Neural cell (in vitro differentiated cells): ENCODE measurements around the gene PES1. TPM values are rescaled to one million over a fixed set of nuclear protein-coding genes. Genes with fewer than 3 reads are reported as not detected.

ENCODE experiments used
- H2AFZ ChIP-seq: fragments of 200-600, 300-800 bp; sonication (generic), shearing (Covaris generic); 2 replicates; pipeline ENCODE4 v1.6.0; 2014; ENCODE audit warnings: low read depth, mild to moderate bottlenecking, antibody characterized with exemption, low read length, moderate library complexity
- H3F3A ChIP-seq: fragments of 200-600 bp; shearing (Covaris generic); 2 replicates; pipeline ENCODE4 v1.6.1; 2016; ENCODE audit warnings: mild to moderate bottlenecking, moderate library complexity, mixed read lengths, antibody characterized with exemption, low read length; ENCODE audit not compliant: insufficient read depth, poor library complexity, severe bottlenecking
- H3K27ac ChIP-seq: fragments of 200-600, 300-800 bp; sonication (generic), shearing (Covaris generic); 2 replicates; pipeline ENCODE4 v1.5.1; 2014; ENCODE audit warnings: mild to moderate bottlenecking, low read length, moderate library complexity
- H3K27me3 ChIP-seq: fragments of 300-800, 200-600 bp; sonication (generic), shearing (Covaris generic); 2 replicates; pipeline ENCODE4 v1.6.0; 2014; ENCODE audit warnings: mild to moderate bottlenecking, low read depth, low read length, moderate library complexity; ENCODE audit not compliant: insufficient read depth
- H3K36me3 ChIP-seq: fragments of 300-800, 200-600 bp; sonication (generic), shearing (Covaris generic); 2 replicates; pipeline ENCODE4 v1.5.1; 2014; ENCODE audit warnings: mild to moderate bottlenecking, antibody characterized with exemption, low read length, moderate library complexity; ENCODE audit not compliant: insufficient read depth
- H3K4me2 ChIP-seq: fragments of 300-800, 200-600 bp; sonication (generic), shearing (Covaris generic); 2 replicates; pipeline ENCODE4 v1.6.0; 2014; ENCODE audit warnings: mild to moderate bottlenecking, low read length
- H3K4me3 ChIP-seq: fragments of 300-800, 200-600 bp; sonication (generic), shearing (Covaris generic); 2 replicates; pipeline ENCODE4 v1.5.1; 2014; ENCODE audit warnings: mild to moderate bottlenecking, low read length, moderate library complexity
- H3K79me2 ChIP-seq: fragments of 200-600 bp; shearing (Covaris generic); replicated peaks from 2 replicates; pipeline ENCODE4 v1.6.0; 2014; ENCODE audit warnings: mild to moderate bottlenecking, low read length, moderate library complexity; ENCODE audit not compliant: insufficient read depth
- H3K9ac ChIP-seq: fragments of 300-800, 200-600 bp; sonication (generic), shearing (Covaris generic); 2 replicates; pipeline ENCODE4 v1.6.1; 2016; ENCODE audit warnings: mild to moderate bottlenecking, low read length, mixed read lengths
- H3K9me2 ChIP-seq: fragments of 200-600 bp; shearing (Covaris generic); 2 replicates; pipeline ENCODE4 v1.6.1; 2016; ENCODE audit warnings: mild to moderate bottlenecking, low read length, mixed read lengths; ENCODE audit not compliant: insufficient read depth
- H3K9me3 ChIP-seq: fragments of 200-600, 300-800 bp; sonication (generic), shearing (Covaris generic); 2 replicates; pipeline ENCODE4 v1.6.1; 2016; ENCODE audit warnings: mild to moderate bottlenecking, mixed run types, low read length, moderate library complexity, mixed read lengths
- H4K20me1 ChIP-seq: fragments of 200-600 bp; shearing (Covaris generic); 2 replicates; pipeline ENCODE4 v1.6.1; 2016; ENCODE audit warnings: mild to moderate bottlenecking, mixed run types; ENCODE audit not compliant: insufficient read depth
- EP300 ChIP-seq: fragments of 450-650 bp; conservative IDR thresholded peaks from 2 replicates; pipeline ENCODE4 v1.6.1; 2014; ENCODE audit warnings: antibody characterized with exemption, mild to moderate bottlenecking, moderate library complexity; ENCODE audit not compliant: poor library complexity, severe bottlenecking
- EZH2 ChIP-seq: fragments of 200-600, 300-800 bp; shearing (Covaris generic), sonication (generic); IDR thresholded peaks from 2 replicates; pipeline ENCODE4 v1.6.1; 2014; ENCODE audit warnings: antibody characterized with exemption, low read length, borderline replicate concordance, mild to moderate bottlenecking; ENCODE audit not compliant: insufficient read depth, poor library complexity, severe bottlenecking
- MXI1 ChIP-seq: fragments of 450-650 bp; conservative IDR thresholded peaks from 2 replicates; pipeline ENCODE4 v1.6.1; 2014; ENCODE audit warnings: antibody characterized with exemption, mild to moderate bottlenecking; ENCODE audit not compliant: poor library complexity, severe bottlenecking
- RAD21 ChIP-seq: fragments of 450-650 bp; conservative IDR thresholded peaks from 2 replicates; pipeline ENCODE4 v1.6.1; 2014; ENCODE audit warnings: antibody characterized with exemption, mild to moderate bottlenecking, moderate library complexity
- SMC3 ChIP-seq: fragments of 450-650 bp; conservative IDR thresholded peaks from 2 replicates; pipeline ENCODE4 v1.6.1; 2014; ENCODE audit warnings: antibody characterized with exemption, mild to moderate bottlenecking, moderate library complexity; ENCODE audit not compliant: poor library complexity
- TAF1 ChIP-seq: IDR thresholded peaks from 2 replicates; pipeline ENCODE4 v1.6.1; 2012; ENCODE audit warnings: low read depth
- polyA plus RNA-seq: library from polyadenylated mRNA; depleted of rRNA; stranded (reverse); fragments of >200 nt; gene quantifications from 2 replicates; pipeline ENCODE4 v1.2.3, GENCODE V29; 2014
- TF ChIP-seq, protein P1 (sequence below): fragments of 450-650 bp; IDR thresholded peaks from 2 replicates; pipeline ENCODE4 v1.5.1; 2014; ENCODE audit warnings: antibody characterized with exemption, mild to moderate bottlenecking, moderate library complexity; ENCODE audit not compliant: poor library complexity, severe bottlenecking

PES1 gene
- polyA plus RNA-seq, 1 donor from 2014 or later, result 44.1 TPM

DNA sequence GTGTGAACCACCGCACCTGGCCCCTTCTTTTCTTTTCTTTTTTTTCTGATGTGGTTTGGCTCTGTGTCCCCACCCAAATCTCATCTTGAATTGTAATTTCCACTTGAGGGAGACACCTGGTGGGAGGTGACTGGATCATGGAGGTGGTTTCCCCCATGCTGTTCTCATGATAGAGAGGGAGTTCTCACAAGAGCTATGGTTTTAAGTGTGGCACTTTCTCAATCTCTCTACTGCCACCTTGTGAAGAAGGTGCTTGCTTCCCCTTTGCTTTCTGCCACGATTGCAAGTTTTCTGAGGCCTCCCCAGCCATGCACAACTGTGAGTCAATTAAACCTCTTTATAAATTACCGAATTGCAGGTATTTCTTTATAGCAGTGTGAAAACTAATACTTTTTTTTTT lies 10.3 kb upstream of the PES1 start:
- no peaks in the 10 kb centered on the region for H4K20me1 ChIP-seq
- H3K79me2 ChIP-seq, result no peaks in the 10 kb centered on the region
- no peaks in the 10 kb centered on the region for H3K27me3 ChIP-seq
- H3K9me2 ChIP-seq, result no peaks in the 10 kb centered on the region
- no peak overlapping the region for H2AFZ ChIP-seq
- H3F3A ChIP-seq, result no peaks in the 10 kb centered on the region
- no peak overlapping the region for H3K4me2 ChIP-seq
- H3K9me3 ChIP-seq, result no peaks in the 10 kb centered on the region
- H3K9ac ChIP-seq, result no peak overlapping the region
- no peaks in the 10 kb centered on the region for H3K36me3 ChIP-seq
- TF ChIP-seq RAD21 (peak; percentile 12), SMC3 (no peak)
- TF ChIP-seq, protein P1, sequence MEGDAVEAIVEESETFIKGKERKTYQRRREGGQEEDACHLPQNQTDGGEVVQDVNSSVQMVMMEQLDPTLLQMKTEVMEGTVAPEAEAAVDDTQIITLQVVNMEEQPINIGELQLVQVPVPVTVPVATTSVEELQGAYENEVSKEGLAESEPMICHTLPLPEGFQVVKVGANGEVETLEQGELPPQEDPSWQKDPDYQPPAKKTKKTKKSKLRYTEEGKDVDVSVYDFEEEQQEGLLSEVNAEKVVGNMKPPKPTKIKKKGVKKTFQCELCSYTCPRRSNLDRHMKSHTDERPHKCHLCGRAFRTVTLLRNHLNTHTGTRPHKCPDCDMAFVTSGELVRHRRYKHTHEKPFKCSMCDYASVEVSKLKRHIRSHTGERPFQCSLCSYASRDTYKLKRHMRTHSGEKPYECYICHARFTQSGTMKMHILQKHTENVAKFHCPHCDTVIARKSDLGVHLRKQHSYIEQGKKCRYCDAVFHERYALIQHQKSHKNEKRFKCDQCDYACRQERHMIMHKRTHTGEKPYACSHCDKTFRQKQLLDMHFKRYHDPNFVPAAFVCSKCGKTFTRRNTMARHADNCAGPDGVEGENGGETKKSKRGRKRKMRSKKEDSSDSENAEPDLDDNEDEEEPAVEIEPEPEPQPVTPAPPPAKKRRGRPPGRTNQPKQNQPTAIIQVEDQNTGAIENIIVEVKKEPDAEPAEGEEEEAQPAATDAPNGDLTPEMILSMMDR, result peak; percentile 24
- H3K4me3 ChIP-seq, result no peak overlapping the region
- H3K27ac ChIP-seq, result no peak overlapping the region

DNA sequence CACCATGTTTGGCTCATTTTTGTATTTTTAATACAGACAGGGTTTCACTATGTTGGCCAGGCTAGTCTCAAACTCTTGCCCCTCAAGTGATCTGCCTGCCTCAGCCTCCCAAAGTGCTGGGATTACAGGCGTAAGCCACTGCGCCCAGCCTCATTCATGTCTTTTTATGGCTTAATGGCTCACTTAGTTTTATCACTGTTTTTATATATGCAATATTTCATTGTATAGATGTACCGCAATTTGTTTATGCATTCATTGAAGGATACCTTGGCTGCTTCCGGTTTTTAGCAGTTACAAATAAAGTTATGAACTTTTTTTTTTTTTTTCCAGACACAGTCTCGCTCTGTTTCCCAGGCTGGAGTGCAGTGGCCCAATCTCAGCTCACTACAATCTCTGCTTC lies 9.8 kb upstream of the PES1 start:
- no peaks in the 10 kb centered on the region for H3K9me3 ChIP-seq
- H3K27ac ChIP-seq, result peak overlapping the region; percentile 40
- TF ChIP-seq MXI1, result no peak
- no peak overlapping the region for H2AFZ ChIP-seq
- H4K20me1 ChIP-seq, result no peaks in the 10 kb centered on the region
- no peaks in the 10 kb centered on the region for H3K79me2 ChIP-seq
- no peaks in the 10 kb centered on the region for H3K9me2 ChIP-seq
- no peaks in the 10 kb centered on the region for H3F3A ChIP-seq
- no peak overlapping the region for H3K4me2 ChIP-seq
- H3K4me3 ChIP-seq, result no peak overlapping the region
- no peaks in the 10 kb centered on the region for H3K27me3 ChIP-seq
- peak overlapping the region; percentile 2 for H3K9ac ChIP-seq
- no peaks in the 10 kb centered on the region for H3K36me3 ChIP-seq

DNA sequence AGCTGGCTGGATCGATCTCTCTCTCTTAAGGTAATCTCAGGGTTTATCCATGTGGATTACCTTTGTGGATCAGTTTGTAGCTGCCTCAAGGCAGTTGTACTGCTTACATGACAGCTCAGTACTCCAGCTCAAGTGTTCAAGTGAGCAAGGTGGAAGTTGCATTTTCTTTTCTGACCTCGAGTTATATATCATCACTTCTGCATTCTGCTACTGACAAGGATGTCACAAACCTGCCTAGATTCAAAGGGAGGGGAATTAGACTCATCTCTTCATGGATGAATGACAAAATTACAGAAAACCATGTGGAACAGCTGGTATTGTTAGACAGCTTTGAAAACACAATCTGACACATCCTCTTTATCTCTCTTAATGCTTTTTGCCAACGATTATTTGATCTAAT lies 9.2 kb upstream of the PES1 start:
- no peaks in the 10 kb centered on the region for H3F3A ChIP-seq

DNA sequence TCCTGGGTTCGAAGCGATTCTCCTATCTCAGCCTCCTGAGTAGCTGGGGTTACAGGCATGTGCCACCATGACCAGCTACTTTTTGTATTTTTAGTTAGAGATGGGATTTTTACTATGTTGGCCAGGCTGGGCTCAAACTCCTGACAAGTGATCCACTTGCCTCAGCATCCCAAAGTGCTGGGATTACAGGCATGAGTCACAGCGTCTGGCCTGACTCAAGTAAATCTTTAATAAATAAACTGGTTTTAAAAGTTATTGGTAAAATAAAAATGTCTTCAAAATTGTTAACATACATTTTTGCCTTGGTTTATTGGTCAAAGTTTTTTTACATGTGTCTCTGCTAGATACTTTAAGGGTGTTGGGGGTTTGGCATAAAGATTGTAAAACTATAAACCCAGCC lies 7.3 kb upstream of the PES1 start:
- H3F3A ChIP-seq, result no peaks in the 10 kb centered on the region
- H3K36me3 ChIP-seq, result no peaks in the 10 kb centered on the region
- H3K27ac ChIP-seq, result no peak overlapping the region
- no peak overlapping the region for H2AFZ ChIP-seq
- no peak overlapping the region for H3K4me2 ChIP-seq
- no peaks in the 10 kb centered on the region for H3K9me2 ChIP-seq
- TF ChIP-seq TAF1 (no peak), RAD21 (no peak)
- no peaks in the 10 kb centered on the region for H3K27me3 ChIP-seq
- H4K20me1 ChIP-seq, result no peaks in the 10 kb centered on the region
- H3K9ac ChIP-seq, result no peak overlapping the region
- no peaks in the 10 kb centered on the region for H3K9me3 ChIP-seq
- no peaks in the 10 kb centered on the region for H3K79me2 ChIP-seq
- H3K4me3 ChIP-seq, result no peak overlapping the region

More for the DNA sequence above, 9.2 kb upstream of the PES1 start:
- Histone ChIP-seq H3K9me3 (no peaks in the 10 kb centered on the region), H3K36me3 (no peaks in the 10 kb centered on the region), H3K27me3 (no peaks in the 10 kb centered on the region), H4K20me1 (no peaks in the 10 kb centered on the region), H3K4me2 (no peak overlapping the region), H3K79me2 (no peaks in the 10 kb centered on the region), H3K9me2 (no peaks in the 10 kb centered on the region), H2AFZ (no peak overlapping the region), H3K4me3 (no peak overlapping the region), H3K27ac (peak overlapping the region; percentile 40), H3K9ac (peak overlapping the region; percentile 2)
- TF ChIP-seq EP300 (peak; percentile 45), EZH2 (no peak)
